ENCODE measurements around the gene TAF12. TPM values are rescaled to one million over a fixed set of nuclear protein-coding genes. Genes with fewer than 3 reads are reported as not detected.

The TAF12 gene
- total and polyA plus RNA-seq, 10 of the 15 experiments (the other 5 are each of a cell fraction or from before 2014, with no cell fraction given), result 18.3 to 43.3 (median 28.6) TPM

DNA sequence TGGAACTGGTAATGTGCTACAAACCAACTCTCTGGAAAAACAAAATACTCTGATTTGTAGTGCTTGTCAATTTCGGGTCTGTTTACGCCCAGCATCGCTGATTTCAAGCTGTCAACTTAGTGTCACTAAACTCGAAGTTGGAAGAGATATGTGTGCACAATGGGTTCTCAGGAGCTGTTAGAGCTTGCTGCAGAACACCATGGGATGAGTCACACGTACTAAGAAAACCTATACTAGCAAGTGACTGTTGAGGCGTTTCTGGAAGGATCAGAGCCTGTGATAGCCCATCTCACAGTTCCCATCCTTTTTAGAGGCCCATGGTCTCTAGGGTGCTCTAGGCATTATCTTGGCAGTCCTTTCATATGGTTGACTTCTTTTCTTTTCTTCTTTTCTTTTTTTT lies 40.0 kb upstream of the TAF12 start:
- intact Hi-C loops (cut with micrococcal nuclease; ENCODE audit: unreplicated experiment), result no loop called here

GRCh38 chr1:28680151-28680550 lies 37.3 kb upstream of the TAF12 start:
- SMC1A ChIA-PET (ENCODE audit: uncharacterized antibody, unreplicated experiment), result no interaction called here
- no peak for FAIRE-seq
- Histone ChIP-seq H4K20me1 (ENCODE audit: control insufficient read depth, insufficient read depth) (no peaks in the 10 kb centered on the region), H3K4me3 (no peak overlapping the region), H3K9me3 (replicated peaks; ENCODE audit: control insufficient read depth, insufficient read depth, low read length) (no peaks in the 10 kb centered on the region), H3K4me2 (ENCODE audit: control insufficient read depth, insufficient read depth) (no peak overlapping the region), H3K36me3 (ENCODE audit: control insufficient read depth in 2 of 2, insufficient read depth in 2 of 2, low read length in 1 of 2) (peaks cover 0 to 6% of the 10 kb centered on the region in 2 experiments; a peak in 2 of 4 replicates), H3K9ac (ENCODE audit: control insufficient read depth, insufficient read depth, low read length) (no peak overlapping the region), H3K27ac (ENCODE audit: control insufficient read depth, insufficient read depth) (no peak overlapping the region), H3K79me2 (ENCODE audit: control insufficient read depth, insufficient read depth, low read length) (no peaks in the 10 kb centered on the region), H2AFZ (ENCODE audit: control insufficient read depth, low read depth, low read length) (no peak overlapping the region), H3K4me1 (ENCODE audit: control insufficient read depth, insufficient read depth, low read length) (no peaks in the 10 kb centered on the region), H3K27me3 (replicated peaks in 1 of 2; ENCODE audit: control insufficient read depth in 2 of 2, insufficient read depth in 2 of 2, low read length in 1 of 2) (no peaks in the 10 kb centered on the region)
- no peak for DNase-seq (ENCODE audit: low read depth, low spot score)
- 100% methylated on average over 4 of the region's 4 CpGs for WGBS (ENCODE audit: insufficient coverage, insufficient replicate concordance, low lambda C conversion rate, missing lambda C conversion rate)
- CTCF ChIA-PET, result no interaction called here
- POLR2A ChIA-PET, result no interaction called here
- intact Hi-C loops (cut with micrococcal nuclease; ENCODE audit: unreplicated experiment), result no loop called here
- RAD21 ChIA-PET (ENCODE audit: unreplicated experiment), result no interaction called here
- no peak for TF ChIP-seq NRF1 (conservative IDR thresholded peaks at IDR 0.05; ENCODE audit: low read depth, low read length)
- no peak for TF ChIP-seq ETV6 (conservative IDR thresholded peaks at IDR 0.05 in 1 of 2, IDR thresholded peaks at IDR 0.05 in 1 of 2; ENCODE audit: borderline replicate concordance in 1 of 2, low read depth in 1 of 2)
- TF ChIP-seq MTA2 (IDR thresholded peaks at IDR 0.05; ENCODE audit: low read depth), result no peak
- no peak for TF ChIP-seq CHD2 (IDR thresholded peaks at IDR 0.05; ENCODE audit: borderline replicate concordance, low read depth, low read length)
- TF ChIP-seq NBN (IDR thresholded peaks at IDR 0.05), result no peak
- TF ChIP-seq IRF5 (IDR thresholded peaks at IDR 0.05; ENCODE audit: borderline replicate concordance), result no peak
- no peak for TF ChIP-seq MYC (IDR thresholded peaks at IDR 0.05; ENCODE audit: insufficient read depth, insufficient read length, insufficient replicate concordance, low read length, severe bottlenecking)
- no peak for ATAC-seq
- in situ Hi-C loops (cut with MboI), result no loop called here
- no TSS peak for BruUV-seq (replicated peaks)

More for the DNA sequence above, 40.0 kb upstream of the TAF12 start:
- DNase-seq (ENCODE audit: low read depth, low spot score) (no peak), FAIRE-seq (no peak), ATAC-seq (no peak)
- ChIA-PET CTCF (no interaction called here), RAD21 (ENCODE audit: unreplicated experiment) (no interaction called here), POLR2A (no interaction called here), SMC1A (ENCODE audit: uncharacterized antibody, unreplicated experiment) (no interaction called here)
- TF ChIP-seq CHD1 (IDR thresholded peaks at IDR 0.05; ENCODE audit: low read depth, low read length) (no peak), ZZZ3 (IDR thresholded peaks at IDR 0.05; ENCODE audit: control insufficient read depth, insufficient read length, low read depth) (no peak), RUNX3 (IDR thresholded peaks at IDR 0.05; ENCODE audit: low read length) (no peak), PML (IDR thresholded peaks at IDR 0.05; ENCODE audit: low read length) (no peak), MTA2 (IDR thresholded peaks at IDR 0.05; ENCODE audit: low read depth) (no peak)
- WGBS (ENCODE audit: insufficient coverage, insufficient replicate concordance, low lambda C conversion rate, missing lambda C conversion rate), result 78% methylated on average over 6 of the region's 6 CpGs
- Histone ChIP-seq H3K36me3 (ENCODE audit: control insufficient read depth in 2 of 2, insufficient read depth in 2 of 2, low read length in 1 of 2) (peaks cover 0 to 11% of the 10 kb centered on the region in 2 experiments; a peak in 2 of 4 replicates), H4K20me1 (ENCODE audit: control insufficient read depth, insufficient read depth) (no peaks in the 10 kb centered on the region), H2AFZ (ENCODE audit: control insufficient read depth, low read depth, low read length) (no peak overlapping the region), H3K79me2 (ENCODE audit: control insufficient read depth, insufficient read depth, low read length) (no peaks in the 10 kb centered on the region), H3K27ac (ENCODE audit: control insufficient read depth, insufficient read depth) (no peak overlapping the region), H3K27me3 (replicated peaks in 1 of 2; ENCODE audit: control insufficient read depth in 2 of 2, insufficient read depth in 2 of 2, low read length in 1 of 2) (no peaks in the 10 kb centered on the region), H3K4me1 (ENCODE audit: control insufficient read depth, insufficient read depth, low read length) (no peaks in the 10 kb centered on the region), H3K9me3 (replicated peaks; ENCODE audit: control insufficient read depth, insufficient read depth, low read length) (no peaks in the 10 kb centered on the region), H3K9ac (ENCODE audit: control insufficient read depth, insufficient read depth, low read length) (no peak overlapping the region), H3K4me2 (ENCODE audit: control insufficient read depth, insufficient read depth) (no peak overlapping the region), H3K4me3 (no peak overlapping the region)
- in situ Hi-C loops (cut with MboI), result no loop called here
- BruUV-seq (replicated peaks), result no TSS peak

Measured in GM12878 (cell line).